HG03558 (cell line): Measurements from ENCODE around the gene CCDC18.

ENCODE experiments used
- ATAC-seq: cut with Tn5 transposase; IDR thresholded peaks from one replicate; pipeline ENCODE4 v1.9.1; 2021; ENCODE audit warnings: moderate number of reproducible peaks; ENCODE audit not compliant: unreplicated experiment; ENCODE audit errors: extremely low read depth

CCDC18 gene

GRCh38 chr1:93296555-93297154, 116.1 kb downstream of the CCDC18 start:
- ATAC-seq: no peak

- no peak for ATAC-seq
These were observed 120.6 kb downstream of the CCDC18 start for GRCh38 chr1:93301131-93301530.

DNA sequence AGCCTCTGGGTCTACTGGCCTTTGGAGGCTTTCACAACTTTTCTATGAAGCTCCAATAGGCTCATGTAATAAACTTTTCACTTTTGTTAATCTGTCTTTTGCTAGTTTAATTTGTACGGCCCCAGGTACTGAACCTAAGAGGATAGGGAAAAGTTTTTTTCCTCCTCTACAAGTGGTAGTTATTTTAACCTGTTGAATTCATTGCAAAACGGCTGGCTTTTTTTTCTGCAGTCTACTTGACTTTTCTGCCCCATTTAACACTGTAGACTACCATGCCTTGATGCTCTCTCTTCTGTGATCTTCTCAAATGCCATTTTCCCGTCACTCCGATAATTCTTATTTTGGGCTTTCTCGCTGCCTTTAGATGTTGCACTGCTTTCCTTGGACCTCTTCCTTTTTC, 121.6 kb downstream of the CCDC18 start:
- no peak for ATAC-seq

- no peak for ATAC-seq
These were observed 124.2 kb downstream of the CCDC18 start for GRCh38 chr1:93304716-93305138.

- ATAC-seq: no peak
These were observed 126.4 kb downstream of the CCDC18 start for GRCh38 chr1:93306920-93307319.

GRCh38 chr1:93313026-93313425, 132.5 kb downstream of the CCDC18 start:
- no peak for ATAC-seq

DNA sequence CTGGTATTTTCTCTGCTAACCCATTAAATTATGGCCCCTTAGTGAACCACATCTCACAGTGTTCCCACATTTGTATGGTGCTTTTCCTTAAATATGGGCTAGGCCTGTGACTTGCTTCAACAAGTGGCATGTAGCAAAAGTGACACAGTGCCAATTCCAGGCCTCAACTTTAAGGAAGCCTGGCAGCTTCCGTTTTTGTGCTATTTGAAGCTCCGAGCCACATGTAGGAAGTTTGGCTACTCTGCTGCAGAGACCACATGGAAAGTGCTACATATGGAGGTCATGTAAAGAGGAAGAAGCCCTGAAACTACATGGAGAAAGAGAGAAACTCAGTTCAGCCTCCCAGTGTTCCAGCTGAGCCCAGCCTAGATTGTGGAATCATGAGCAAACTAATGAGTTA, 136.7 kb downstream of the CCDC18 start:
- no peak for ATAC-seq

- no peak for ATAC-seq
These were observed 137.4 kb downstream of the CCDC18 start for GRCh38 chr1:93317943-93318342.

DNA sequence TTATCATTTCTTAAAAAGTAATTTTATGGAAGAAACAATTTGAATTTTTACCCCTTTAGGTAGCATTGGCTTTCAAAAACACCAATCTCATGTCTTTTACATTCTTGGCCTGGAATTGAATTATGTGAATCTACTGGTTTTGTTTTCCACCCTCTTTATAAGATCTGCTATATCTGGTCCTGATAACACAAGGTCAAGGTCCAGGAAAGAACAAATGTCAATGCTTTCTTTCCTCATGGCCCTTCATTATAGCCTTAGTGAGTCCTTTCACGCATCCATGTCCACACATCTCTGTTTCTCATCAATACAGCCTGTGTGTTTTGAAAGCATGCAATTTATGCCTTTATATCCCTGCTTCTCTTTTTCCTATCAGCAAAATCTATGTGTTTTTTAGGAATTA, 141.2 kb downstream of the CCDC18 start:
- no peak for ATAC-seq

GRCh38 chr1:93322349-93322748, 141.8 kb downstream of the CCDC18 start:
- no peak for ATAC-seq

- ATAC-seq: no peak
These were observed 142.8 kb downstream of the CCDC18 start for GRCh38 chr1:93323185-93323820.

DNA sequence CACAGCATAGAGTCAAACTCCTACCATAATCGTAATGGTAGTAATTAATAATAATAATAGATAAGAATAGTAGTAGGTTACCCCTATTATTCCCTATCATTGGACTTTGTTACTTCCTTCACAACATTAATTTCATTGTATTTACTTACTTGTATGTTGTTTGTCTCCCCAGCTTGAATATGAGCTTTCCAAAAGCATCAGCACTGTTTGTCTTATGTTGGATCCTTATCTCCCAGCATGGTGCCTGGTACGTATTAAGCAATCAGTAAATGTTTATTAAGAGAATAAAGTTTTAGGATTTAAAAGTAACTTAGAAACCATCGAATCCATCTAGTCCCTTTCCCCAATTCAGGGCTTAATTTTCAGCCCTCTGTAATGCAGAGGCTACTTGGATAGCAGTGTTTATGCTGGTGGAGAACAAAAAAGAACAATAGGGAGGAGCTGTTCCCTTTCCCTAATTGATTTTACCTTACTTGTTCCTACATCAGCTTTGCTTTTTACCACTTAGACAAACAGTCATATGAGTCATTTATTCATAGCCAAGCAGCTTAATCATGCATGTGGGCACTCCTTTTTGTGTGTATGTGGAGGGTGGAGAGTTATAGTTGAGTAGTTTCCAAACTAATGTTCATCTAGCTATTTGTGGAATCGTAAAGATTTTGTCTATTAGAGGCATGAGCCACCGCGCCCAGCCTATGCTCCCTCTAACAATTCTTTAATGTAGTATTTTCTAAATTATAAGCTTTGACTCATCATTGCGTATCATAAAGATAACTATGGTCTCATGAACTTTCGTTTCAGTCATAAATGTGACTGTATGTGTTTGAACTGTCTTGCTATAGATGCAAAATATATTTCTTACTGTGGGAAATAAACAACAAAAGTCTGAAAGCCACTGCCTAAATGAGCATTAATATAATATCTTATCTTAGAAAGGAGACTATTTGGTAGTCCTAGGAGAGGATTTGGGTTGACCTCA, 144.3 kb downstream of the CCDC18 start:
- ATAC-seq: no peak
